ENCODE results near the gene PRPF19. TPM values are rescaled to one million over a fixed set of nuclear protein-coding genes. Genes with fewer than 3 reads are reported as not detected.

PRPF19 gene
- total RNA-seq, 4 donors from 2014 or later, result 50.3 to 93.9 (median 58.0) TPM

DNA sequence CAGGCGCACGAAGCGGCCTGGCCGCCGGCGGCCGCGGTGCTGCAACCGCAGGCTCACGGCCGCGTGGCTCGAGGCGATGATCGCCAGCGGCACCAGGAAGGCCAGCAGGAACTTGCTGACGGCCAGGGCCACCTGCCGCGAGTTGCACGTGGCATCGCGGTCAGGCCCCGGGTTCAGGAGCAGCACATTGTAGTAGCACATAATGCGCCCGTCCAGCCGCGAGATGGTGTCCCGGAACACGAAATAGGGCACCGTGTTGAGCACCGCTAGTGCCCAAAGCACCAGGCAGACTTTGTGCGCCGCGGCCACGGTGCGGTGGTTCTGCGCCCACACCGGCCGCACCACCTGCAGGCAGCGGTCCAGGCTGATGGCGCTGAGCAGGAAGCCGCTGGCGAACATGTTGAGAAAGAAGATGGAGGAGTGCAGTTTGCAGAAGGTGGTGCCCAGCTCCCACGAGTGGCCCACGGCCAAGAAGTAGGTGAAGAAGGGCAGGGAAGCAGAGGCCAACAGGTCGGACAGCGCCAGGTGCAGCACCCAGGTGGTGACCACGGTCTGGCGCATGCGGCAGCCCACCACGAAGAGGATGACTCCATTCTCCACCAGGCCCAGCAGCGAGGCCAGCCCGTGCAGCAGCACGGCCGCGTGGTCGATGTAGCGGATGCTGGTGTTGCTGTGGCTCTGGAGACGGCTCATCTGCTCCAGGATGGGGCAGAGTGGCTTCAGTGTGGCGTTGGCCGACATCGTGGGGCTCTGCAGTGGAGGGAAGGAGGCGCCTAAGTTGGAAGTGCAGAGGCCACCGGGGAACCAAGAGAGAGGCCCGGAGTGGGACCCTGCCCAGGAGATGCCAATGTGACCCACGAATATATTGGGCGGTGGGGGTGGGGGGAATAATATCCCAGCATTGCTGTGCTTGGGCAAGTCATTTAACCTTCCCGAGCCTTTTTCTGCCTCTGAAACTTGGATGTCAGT, 53.1 kb downstream of the PRPF19 start:
- TF ChIP-seq, protein P1, sequence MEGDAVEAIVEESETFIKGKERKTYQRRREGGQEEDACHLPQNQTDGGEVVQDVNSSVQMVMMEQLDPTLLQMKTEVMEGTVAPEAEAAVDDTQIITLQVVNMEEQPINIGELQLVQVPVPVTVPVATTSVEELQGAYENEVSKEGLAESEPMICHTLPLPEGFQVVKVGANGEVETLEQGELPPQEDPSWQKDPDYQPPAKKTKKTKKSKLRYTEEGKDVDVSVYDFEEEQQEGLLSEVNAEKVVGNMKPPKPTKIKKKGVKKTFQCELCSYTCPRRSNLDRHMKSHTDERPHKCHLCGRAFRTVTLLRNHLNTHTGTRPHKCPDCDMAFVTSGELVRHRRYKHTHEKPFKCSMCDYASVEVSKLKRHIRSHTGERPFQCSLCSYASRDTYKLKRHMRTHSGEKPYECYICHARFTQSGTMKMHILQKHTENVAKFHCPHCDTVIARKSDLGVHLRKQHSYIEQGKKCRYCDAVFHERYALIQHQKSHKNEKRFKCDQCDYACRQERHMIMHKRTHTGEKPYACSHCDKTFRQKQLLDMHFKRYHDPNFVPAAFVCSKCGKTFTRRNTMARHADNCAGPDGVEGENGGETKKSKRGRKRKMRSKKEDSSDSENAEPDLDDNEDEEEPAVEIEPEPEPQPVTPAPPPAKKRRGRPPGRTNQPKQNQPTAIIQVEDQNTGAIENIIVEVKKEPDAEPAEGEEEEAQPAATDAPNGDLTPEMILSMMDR (IDR thresholded peaks at IDR 0.05), result no peak
- DNase-seq (ENCODE audit: low spot score), result no peak
- ATAC-seq (ENCODE audit: low FRiP score), result no peak

DNA sequence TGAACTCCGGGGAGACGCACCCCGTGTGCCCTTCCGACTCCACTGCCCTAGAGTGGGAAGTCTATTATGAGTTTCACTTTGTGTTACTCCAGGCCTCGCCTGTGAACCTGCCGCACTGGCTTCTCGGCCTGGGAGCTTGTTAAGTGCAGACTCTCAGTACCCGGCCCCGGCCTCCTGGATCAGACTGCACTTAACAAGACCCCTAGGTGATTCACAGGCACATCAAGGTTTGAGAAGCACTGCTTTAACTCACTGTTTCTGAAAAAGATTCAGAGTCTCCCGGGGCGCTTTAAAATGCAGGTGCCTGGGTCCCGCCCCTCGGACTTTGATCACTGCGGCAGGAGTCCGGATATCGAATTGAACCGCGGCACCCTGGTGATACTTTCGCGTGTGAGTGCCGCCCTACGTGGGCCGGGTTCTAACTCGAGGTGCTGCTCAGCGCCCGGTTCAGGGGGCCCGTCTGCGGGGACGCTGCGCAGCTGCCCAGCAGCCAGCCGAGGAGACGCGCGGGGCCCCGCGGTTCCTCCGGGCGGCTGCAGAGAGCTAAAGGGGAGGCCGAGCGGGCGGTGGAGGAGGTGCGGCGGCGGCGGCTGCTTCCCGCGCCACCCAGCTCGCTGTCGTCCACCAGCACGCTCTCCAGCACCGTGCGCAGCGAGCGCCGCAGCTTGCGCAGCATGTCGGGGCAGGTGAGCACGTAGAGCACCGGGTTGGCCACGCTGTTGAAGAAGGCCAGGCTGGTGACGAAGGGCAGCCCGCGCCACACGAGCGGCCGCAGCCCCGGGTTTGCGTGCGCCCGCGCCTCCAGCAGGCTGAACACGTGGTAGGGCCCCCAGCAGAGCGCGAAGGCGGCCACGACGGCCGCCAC, 54.0 kb downstream of the PRPF19 start:
- DNase-seq (ENCODE audit: low spot score) (no peak), ATAC-seq (ENCODE audit: low FRiP score) (no peak)
- TF ChIP-seq, protein P1 (IDR thresholded peaks at IDR 0.05), result no peak

DNA sequence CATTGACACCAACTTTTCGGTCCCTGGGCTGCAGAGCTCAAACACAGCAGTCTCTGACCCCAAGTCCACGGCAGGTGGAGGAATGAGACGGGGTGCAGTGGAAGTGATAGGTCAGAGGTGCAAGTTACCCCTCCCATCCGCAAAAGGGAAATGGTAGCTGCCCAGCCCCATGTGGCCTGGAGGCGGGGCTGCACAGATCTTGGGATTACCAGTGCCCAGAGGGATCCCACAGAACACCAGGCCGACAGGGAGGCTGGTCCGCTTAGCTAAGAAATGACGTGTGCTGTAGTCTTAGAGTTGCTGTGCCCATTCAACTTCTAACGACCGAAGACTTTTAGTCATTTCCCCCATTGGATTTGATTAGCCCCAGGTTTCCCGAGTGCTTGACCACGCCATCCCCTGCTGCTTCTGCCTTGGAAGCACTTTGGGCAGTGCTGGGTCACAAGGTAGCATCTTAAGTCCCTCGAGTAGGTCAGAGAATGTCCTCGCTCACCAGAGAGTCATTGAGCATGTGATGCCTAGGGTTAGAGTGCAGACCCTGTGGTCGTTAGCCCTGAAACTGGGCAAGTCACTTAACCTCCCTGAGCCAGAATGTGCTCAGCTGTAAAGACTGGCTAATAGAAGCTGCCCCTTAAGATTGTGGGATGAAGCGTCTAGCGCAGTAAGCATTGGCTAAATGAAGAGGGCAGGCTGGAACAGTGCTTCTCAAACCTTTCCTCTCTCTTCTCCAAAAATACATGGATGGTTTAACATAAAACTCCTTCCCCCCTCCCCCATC, 54.9 kb downstream of the PRPF19 start:
- TF ChIP-seq, protein P1 (IDR thresholded peaks at IDR 0.05), result no peak

DNA sequence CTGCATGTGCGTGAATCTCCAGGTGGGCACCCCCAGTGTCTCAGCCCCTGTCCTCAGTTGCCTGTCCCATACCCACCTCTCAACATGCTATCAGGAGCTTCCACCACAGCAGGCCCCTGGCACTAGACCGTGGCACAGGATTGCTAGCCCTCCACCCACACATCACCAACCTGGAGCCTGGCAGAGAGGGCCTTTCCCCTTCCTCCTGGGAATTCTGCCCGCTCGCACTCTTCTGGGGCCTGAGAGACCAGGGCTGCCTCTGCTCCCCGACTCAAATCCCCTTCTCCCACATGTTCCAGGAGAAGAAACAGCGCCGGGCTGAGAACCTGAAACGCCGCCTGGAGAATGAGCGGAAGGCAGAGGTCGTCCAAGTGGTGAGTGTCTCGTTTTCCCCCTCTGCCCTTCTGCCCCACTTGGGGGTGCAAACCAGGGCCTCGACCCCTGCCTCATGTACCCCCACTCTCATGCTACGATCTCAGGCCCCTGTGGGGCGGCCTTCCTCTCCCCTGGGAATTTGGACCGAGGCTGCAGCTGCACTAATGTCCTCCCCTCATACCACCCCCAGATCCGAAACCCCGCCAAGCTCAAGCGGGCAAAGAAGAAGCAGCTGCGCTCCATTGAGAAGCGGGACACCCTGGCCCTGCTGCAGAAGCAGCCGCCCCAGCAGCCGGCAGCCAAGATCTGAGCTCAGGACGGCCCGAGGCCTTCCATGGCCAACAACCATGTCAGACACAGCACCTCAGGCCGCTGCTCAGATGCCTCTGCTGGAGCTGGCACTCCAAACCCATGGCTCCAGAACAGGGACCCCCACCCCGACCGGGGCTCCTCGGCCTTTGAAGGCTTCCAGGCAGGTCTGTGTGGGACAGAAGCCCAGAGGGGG, 56.5 kb downstream of the PRPF19 start:
- DNase-seq (ENCODE audit: low spot score) (no peak), ATAC-seq (ENCODE audit: low FRiP score) (no peak)
- TF ChIP-seq, protein P1 (IDR thresholded peaks at IDR 0.05), result no peak

More for the DNA sequence above, 54.9 kb downstream of the PRPF19 start:
- DNase-seq (ENCODE audit: low spot score), result no peak
- ATAC-seq (ENCODE audit: low FRiP score), result no peak

DNA sequence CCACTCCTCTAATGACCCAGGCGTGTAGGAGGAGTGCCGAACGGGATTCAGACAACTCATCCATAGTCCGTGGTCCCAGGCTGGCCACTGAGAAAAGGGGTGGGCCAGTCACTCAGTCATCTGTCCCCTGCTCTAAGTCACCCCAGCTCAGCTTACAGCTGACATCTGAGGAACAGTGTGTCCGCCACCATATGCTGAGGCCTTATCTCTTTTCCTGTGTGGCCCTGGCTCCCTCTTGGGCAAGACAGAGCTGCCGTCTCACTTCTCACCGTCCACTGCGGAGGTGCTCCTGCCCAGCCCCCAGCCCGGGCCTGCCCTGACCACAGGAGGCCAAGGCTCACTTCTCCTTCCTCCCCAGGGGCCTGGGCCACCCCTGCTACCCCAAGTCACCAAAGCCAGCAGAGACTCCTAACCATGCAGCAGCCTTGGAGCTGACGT, 57.7 kb downstream of the PRPF19 start:
- TF ChIP-seq, protein P1 (IDR thresholded peaks at IDR 0.05), result no peak
- ATAC-seq (ENCODE audit: low FRiP score) (no peak), DNase-seq (ENCODE audit: low spot score) (no peak)
